ENCODE measurements around the gene EEF1AKMT4.
"Not testable (repeated sequence)": the region's sequence is repeated elsewhere in the genome, so short reads cannot be mapped to it uniquely, and the experiment has no call there.

The EEF1AKMT4 gene

GRCh38 chr3:184261854-184262763 lies 12.6 kb downstream of the EEF1AKMT4 start:
- H3K27ac ChIP-seq (ENCODE audit: low read depth, low read length, severe bottlenecking), result no peak overlapping the region
- 2 to 3% methylated on average over 42 to 49 of the region's 66 CpGs for WGBS, 2 experiments (ENCODE audit: insufficient coverage in 2 of 2)
- H3K36me3 ChIP-seq (ENCODE audit: control insufficient read depth, insufficient read depth, low read length), result peaks cover 3% of the 10 kb centered on the region
- no peaks in the 10 kb centered on the region for H3K9me3 ChIP-seq (ENCODE audit: control insufficient read depth, low read length)
- peaks cover 8% of the 10 kb centered on the region for H3K4me1 ChIP-seq (ENCODE audit: control insufficient read depth, insufficient read depth, low read length, poor library complexity, severe bottlenecking)
- H3K4me3 ChIP-seq (ENCODE audit: extremely low read depth, insufficient read depth, low read length, poor library complexity, severe bottlenecking), result peak overlapping the region; percentile 44

DNA sequence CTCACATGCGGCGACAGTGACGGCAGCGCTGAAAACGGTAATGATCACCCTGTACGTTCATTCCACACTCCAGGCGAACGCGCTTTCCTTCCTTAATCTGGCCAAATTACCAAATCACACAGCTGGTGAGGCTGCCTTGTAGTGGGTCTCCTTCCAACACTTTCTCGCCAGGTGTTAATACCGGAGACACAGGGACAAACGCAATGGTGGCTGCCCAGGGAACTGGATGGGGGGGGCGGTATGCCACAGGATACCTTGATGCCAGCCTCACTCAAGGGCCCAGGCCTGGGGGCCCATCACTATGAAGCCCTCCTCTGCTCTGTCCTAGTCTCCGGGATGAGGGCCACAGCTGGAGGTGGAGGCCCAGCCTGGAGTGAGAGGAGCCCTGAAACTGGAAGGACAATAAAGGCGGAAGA lies 13.3 kb downstream of the EEF1AKMT4 start:
- H3K27ac ChIP-seq (ENCODE audit: low read depth, low read length, severe bottlenecking), result no peak overlapping the region
- peaks cover 3% of the 10 kb centered on the region for H3K36me3 ChIP-seq (ENCODE audit: control insufficient read depth, insufficient read depth, low read length)
- no peaks in the 10 kb centered on the region for H3K9me3 ChIP-seq (ENCODE audit: control insufficient read depth, low read length)
- 13 to 73% methylated on average over 3 to 9 of the region's 15 CpGs for WGBS, 2 experiments (ENCODE audit: insufficient coverage in 2 of 2)
- H3K4me3 ChIP-seq (ENCODE audit: extremely low read depth, insufficient read depth, low read length, poor library complexity, severe bottlenecking), result no peak overlapping the region
- peaks cover 8% of the 10 kb centered on the region for H3K4me1 ChIP-seq (ENCODE audit: control insufficient read depth, insufficient read depth, low read length, poor library complexity, severe bottlenecking)

DNA sequence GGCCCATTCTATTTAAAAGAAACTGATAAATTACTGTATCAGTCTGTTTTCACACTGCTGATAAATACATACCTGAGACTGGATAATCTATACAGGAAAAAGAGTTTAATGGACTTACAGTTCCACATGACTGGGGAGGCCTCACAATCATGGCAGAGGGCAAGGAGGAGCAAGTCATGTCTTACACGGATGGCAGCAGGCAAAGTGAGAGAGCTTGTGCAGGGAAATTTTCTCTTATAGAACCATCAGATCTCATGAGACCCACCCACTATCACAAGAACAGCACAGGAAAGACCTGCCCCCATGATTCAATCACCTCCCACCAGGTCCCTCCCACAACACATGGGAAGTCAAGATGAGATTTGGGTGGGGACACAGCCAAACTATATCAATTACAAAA lies 17.8 kb downstream of the EEF1AKMT4 start:
- H3K27ac ChIP-seq (ENCODE audit: low read depth, low read length, severe bottlenecking); H3K4me1 ChIP-seq (ENCODE audit: control insufficient read depth, insufficient read depth, low read length, poor library complexity, severe bottlenecking); H3K4me3 ChIP-seq (ENCODE audit: extremely low read depth, insufficient read depth, low read length, poor library complexity, severe bottlenecking); H3K36me3 ChIP-seq (ENCODE audit: control insufficient read depth, insufficient read depth, low read length); H3K9me3 ChIP-seq (ENCODE audit: control insufficient read depth, low read length): not testable (repeated sequence)
- WGBS, 2 experiments (ENCODE audit: insufficient coverage in 2 of 2), result 100% methylated on average over 1 of the region's 1 CpG; no CpG with 5 or more reads in 1 of the 2 experiments

- Histone ChIP-seq H3K27ac (ENCODE audit: low read depth, low read length, severe bottlenecking) (no peak overlapping the region), H3K36me3 (ENCODE audit: control insufficient read depth, insufficient read depth, low read length) (no peaks in the 10 kb centered on the region), H3K4me1 (ENCODE audit: control insufficient read depth, insufficient read depth, low read length, poor library complexity, severe bottlenecking) (no peaks in the 10 kb centered on the region), H3K9me3 (ENCODE audit: control insufficient read depth, low read length) (no peaks in the 10 kb centered on the region), H3K4me3 (ENCODE audit: extremely low read depth, insufficient read depth, low read length, poor library complexity, severe bottlenecking) (no peak overlapping the region)
- WGBS, 2 experiments (ENCODE audit: insufficient coverage in 2 of 2), result 100% methylated on average over 1 of the region's 1 CpG; no CpG with 5 or more reads in 1 of the 2 experiments
Observed at GRCh38 chr3:184272269-184272668, 22.8 kb downstream of the EEF1AKMT4 start.

DNA sequence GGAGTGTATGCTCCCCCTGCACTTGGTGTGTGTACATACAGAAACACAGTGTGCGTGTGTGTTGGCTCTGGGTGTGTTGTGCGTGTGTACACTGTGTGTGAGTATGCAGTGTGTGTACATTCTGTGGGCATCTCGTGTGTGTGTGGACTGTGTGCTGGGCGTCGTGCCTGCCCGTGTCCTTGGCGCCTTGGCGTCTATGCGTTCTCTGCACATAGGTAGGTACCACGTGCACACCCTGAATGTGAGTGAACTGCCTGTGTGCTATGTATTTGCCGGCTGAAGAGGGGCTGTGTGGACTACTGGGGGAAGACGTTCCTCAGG lies 25.9 kb downstream of the EEF1AKMT4 start:
- H3K4me3 ChIP-seq (ENCODE audit: extremely low read depth, insufficient read depth, low read length, poor library complexity, severe bottlenecking), result no peak overlapping the region
- WGBS, 2 experiments (ENCODE audit: insufficient coverage in 2 of 2), result 81 to 86% methylated on average over 7 to 12 of the region's 12 CpGs
- H3K4me1 ChIP-seq (ENCODE audit: control insufficient read depth, insufficient read depth, low read length, poor library complexity, severe bottlenecking), result no peaks in the 10 kb centered on the region
- H3K36me3 ChIP-seq (ENCODE audit: control insufficient read depth, insufficient read depth, low read length), result no peaks in the 10 kb centered on the region
- H3K9me3 ChIP-seq (ENCODE audit: control insufficient read depth, low read length), result no peaks in the 10 kb centered on the region
- H3K27ac ChIP-seq (ENCODE audit: low read depth, low read length, severe bottlenecking), result no peak overlapping the region

DNA sequence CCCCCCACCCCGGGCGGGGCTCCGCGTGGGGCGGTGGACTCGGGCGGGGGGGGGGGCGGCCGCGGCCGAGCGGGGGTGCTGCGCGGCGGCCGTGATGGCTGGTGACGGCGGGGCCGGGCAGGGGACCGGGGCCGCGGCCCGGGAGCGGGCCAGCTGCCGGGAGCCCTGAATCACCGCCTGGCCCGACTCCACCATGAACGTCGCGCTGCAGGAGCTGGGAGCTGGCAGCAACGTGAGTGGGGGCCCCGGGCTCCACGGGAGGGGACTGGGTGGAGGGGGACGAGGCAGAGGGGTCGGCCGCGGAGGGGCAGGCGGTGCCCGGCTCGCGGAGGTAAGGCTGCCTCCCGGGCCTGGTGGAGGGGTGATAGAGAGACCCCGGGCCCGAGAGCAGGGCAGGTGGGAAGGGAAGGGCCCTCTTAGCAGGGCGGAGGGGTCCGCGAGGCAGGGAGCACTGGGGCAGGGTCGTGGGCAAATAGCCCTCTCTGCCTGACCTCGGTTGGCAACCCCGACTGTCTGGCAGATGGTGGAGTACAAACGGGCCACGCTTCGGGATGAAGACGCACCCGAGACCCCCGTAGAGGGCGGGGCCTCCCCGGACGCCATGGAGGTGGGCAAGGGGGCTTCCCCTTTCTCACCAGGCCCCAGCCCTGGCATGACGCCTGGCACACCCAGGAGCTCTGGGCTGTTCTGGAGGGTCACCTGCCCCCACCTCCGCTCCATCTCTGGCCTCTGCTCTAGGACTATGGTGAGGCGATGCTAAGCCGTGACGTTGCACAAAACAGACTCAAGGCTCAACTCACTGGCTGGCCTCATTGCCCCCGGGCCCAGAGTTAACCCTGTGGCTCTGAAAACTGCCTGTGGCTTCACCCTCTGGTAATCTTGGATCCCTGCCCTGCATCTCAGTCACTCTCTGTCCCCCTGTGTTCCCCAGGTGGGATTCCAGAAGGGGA lies 26.8 kb downstream of the EEF1AKMT4 start, which contains the start of gene ECE2:
TSS of gene ECE2 (plus strand) at position 62 of the 950 bp plus-strand sequence. CDS start at position 194, 132 bp downstream.
- Histone ChIP-seq H3K4me1 (ENCODE audit: control insufficient read depth, insufficient read depth, low read length, poor library complexity, severe bottlenecking) (no peaks in the 10 kb centered on the region), H3K4me3 (ENCODE audit: extremely low read depth, insufficient read depth, low read length, poor library complexity, severe bottlenecking) (no peak within 1 kb of the TSS), H3K36me3 (ENCODE audit: control insufficient read depth, insufficient read depth, low read length) (no peaks in the 10 kb centered on the region), H3K9me3 (ENCODE audit: control insufficient read depth, low read length) (no peaks in the 10 kb centered on the region), H3K27ac (ENCODE audit: low read depth, low read length, severe bottlenecking) (no peak within 1 kb of the TSS)
- WGBS, 2 experiments (ENCODE audit: insufficient coverage in 2 of 2), result 56 to 63% methylated on average over 48 to 52 of the region's 65 CpGs

DNA sequence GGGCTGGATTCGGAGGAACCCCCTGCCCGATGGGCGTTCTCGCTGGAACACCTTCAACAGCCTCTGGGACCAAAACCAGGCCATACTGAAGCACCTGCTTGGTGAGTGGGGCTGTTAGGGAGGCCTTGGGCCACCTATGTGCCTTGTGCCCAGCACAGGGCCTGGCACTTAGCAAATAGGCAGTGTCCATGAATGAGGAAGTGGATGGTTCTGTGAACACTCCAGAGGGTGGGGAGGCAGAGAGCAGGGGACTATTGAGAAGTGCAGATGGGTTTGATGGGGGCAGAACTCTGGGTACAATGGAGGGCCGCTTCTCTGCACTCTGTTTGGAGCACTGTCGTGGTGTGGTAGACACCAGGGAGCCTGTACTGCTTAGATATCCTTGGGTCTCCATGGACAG lies 27.9 kb downstream of the EEF1AKMT4 start:
- no peak overlapping the region for H3K4me3 ChIP-seq (ENCODE audit: extremely low read depth, insufficient read depth, low read length, poor library complexity, severe bottlenecking)
- H3K9me3 ChIP-seq (ENCODE audit: control insufficient read depth, low read length), result no peaks in the 10 kb centered on the region
- WGBS, 2 experiments (ENCODE audit: insufficient coverage in 2 of 2), result 80 to 98% methylated on average over 6 of the region's 6 CpGs
- H3K27ac ChIP-seq (ENCODE audit: low read depth, low read length, severe bottlenecking), result no peak overlapping the region
- no peaks in the 10 kb centered on the region for H3K36me3 ChIP-seq (ENCODE audit: control insufficient read depth, insufficient read depth, low read length)
- H3K4me1 ChIP-seq (ENCODE audit: control insufficient read depth, insufficient read depth, low read length, poor library complexity, severe bottlenecking), result no peaks in the 10 kb centered on the region

DNA sequence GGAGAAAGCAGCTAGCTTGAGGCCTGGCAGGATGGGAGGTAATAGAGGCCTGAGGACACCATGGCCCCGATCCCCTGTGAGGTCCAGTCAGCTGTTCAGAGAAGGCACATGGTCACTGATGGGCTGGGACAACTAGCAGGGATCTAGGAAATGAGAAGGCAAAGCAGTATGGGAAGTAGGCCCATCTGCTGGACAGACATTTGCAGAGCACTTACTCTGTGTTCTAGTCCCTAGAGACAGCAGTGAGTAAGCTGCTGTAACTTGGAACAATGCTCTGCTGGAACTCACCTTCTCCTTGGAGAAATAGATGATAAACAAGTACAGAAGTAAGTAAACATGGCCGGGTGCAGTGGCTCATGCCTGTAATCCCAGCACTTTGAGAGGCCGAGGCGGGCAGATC lies 33.5 kb downstream of the EEF1AKMT4 start:
- no peaks in the 10 kb centered on the region for H3K9me3 ChIP-seq (ENCODE audit: control insufficient read depth, low read length)
- H3K4me1 ChIP-seq (ENCODE audit: control insufficient read depth, insufficient read depth, low read length, poor library complexity, severe bottlenecking), result no peaks in the 10 kb centered on the region
- H3K36me3 ChIP-seq (ENCODE audit: control insufficient read depth, insufficient read depth, low read length), result no peaks in the 10 kb centered on the region
- no peak overlapping the region for H3K27ac ChIP-seq (ENCODE audit: low read depth, low read length, severe bottlenecking)
- H3K4me3 ChIP-seq (ENCODE audit: extremely low read depth, insufficient read depth, low read length, poor library complexity, severe bottlenecking), result no peak overlapping the region
- WGBS, 2 experiments (ENCODE audit: insufficient coverage in 2 of 2), result 85% methylated on average over 2 of the region's 4 CpGs; no CpG with 5 or more reads in 1 of the 2 experiments

DNA sequence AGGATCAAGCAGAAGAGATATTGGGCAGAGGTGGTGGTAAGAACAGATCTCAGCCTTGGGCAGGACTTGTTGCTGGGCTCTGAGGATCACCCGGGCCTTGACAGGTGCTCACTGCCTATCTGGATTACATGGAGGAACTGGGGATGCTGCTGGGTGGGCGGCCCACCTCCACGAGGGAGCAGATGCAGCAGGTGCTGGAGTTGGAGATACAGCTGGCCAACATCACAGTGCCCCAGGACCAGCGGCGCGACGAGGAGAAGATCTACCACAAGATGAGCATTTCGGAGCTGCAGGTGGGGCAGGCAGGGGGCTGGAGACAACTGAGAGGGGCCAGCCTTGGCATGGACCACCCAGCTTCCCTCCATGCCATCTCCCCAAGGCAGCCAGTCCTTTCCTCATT lies 34.2 kb downstream of the EEF1AKMT4 start:
- H3K9me3 ChIP-seq (ENCODE audit: control insufficient read depth, low read length), result no peaks in the 10 kb centered on the region
- H3K4me3 ChIP-seq (ENCODE audit: extremely low read depth, insufficient read depth, low read length, poor library complexity, severe bottlenecking), result no peak overlapping the region
- no peaks in the 10 kb centered on the region for H3K4me1 ChIP-seq (ENCODE audit: control insufficient read depth, insufficient read depth, low read length, poor library complexity, severe bottlenecking)
- H3K36me3 ChIP-seq (ENCODE audit: control insufficient read depth, insufficient read depth, low read length), result no peaks in the 10 kb centered on the region
- 95% methylated on average over 4 to 8 of the region's 8 CpGs for WGBS, 2 experiments (ENCODE audit: insufficient coverage in 2 of 2)
- H3K27ac ChIP-seq (ENCODE audit: low read depth, low read length, severe bottlenecking), result no peak overlapping the region

- WGBS, 2 experiments (ENCODE audit: insufficient coverage in 2 of 2), result 5 to 12% methylated on average over 4 of the region's 4 CpGs
- H3K27ac ChIP-seq (ENCODE audit: low read depth, low read length, severe bottlenecking), result no peak overlapping the region
Observed at GRCh38 chr3:184284696-184285095, 35.2 kb downstream of the EEF1AKMT4 start.

More at GRCh38 chr3:184284696-184285095, 35.2 kb downstream of the EEF1AKMT4 start:
- Histone ChIP-seq H3K4me1 (ENCODE audit: control insufficient read depth, insufficient read depth, low read length, poor library complexity, severe bottlenecking) (no peaks in the 10 kb centered on the region), H3K36me3 (ENCODE audit: control insufficient read depth, insufficient read depth, low read length) (no peaks in the 10 kb centered on the region), H3K9me3 (ENCODE audit: control insufficient read depth, low read length) (no peaks in the 10 kb centered on the region), H3K4me3 (ENCODE audit: extremely low read depth, insufficient read depth, low read length, poor library complexity, severe bottlenecking) (no peak overlapping the region)
